Smooth muscle cell (in vitro differentiated cells): ENCODE measurements around the gene ERF. TPM values are rescaled to one million over a fixed set of nuclear protein-coding genes. Genes with fewer than 3 reads are reported as not detected.

Experiments
- DNase-seq: peaks from one replicate; lab custom pipeline; 2025; ENCODE audit not compliant: unreplicated experiment; lab: John Stamatoyannopoulos, UW
- H2AFZ ChIP-seq: fragments of 200-600 bp; sonication (generic); 2 replicates; pipeline ENCODE4 v1.6.0; 2016; ENCODE audit warnings: antibody characterized with exemption, low read depth, mild to moderate bottlenecking
- H3F3A ChIP-seq: fragments of 200-600 bp; sonication (generic); 2 replicates; pipeline ENCODE4 v1.6.0; 2017; ENCODE audit warnings: antibody characterized with exemption, low read depth
- H3K27ac ChIP-seq: fragments of 200-600 bp; sonication (generic); 2 replicates; pipeline ENCODE4 v1.5.1; 2016; ENCODE audit warnings: low read depth, mild to moderate bottlenecking
- H3K27me3 ChIP-seq: fragments of 200-600 bp; sonication (generic); 2 replicates; pipeline ENCODE4 v1.6.1; 2016; ENCODE audit warnings: low read depth, mild to moderate bottlenecking
- H3K36me3 ChIP-seq: fragments of 200-600 bp; sonication (generic); 2 replicates; pipeline ENCODE4 v1.5.1; 2016; ENCODE audit warnings: low read depth
- H3K4me1 ChIP-seq: fragments of 200-600 bp; sonication (generic); 2 replicates; pipeline ENCODE4 v1.5.1; 2016; ENCODE audit warnings: low read depth
- H3K4me2 ChIP-seq: fragments of 200-600 bp; sonication (generic); 2 replicates; pipeline ENCODE4 v1.6.0; 2016; ENCODE audit warnings: mild to moderate bottlenecking
- H3K4me3 ChIP-seq: fragments of 200-600 bp; sonication (generic); 2 replicates; pipeline ENCODE4 v1.5.1; 2016; ENCODE audit warnings: mild to moderate bottlenecking
- H3K79me2 ChIP-seq: fragments of 200-600 bp; sonication (generic); 2 replicates; pipeline ENCODE4 v1.6.0; 2016; ENCODE audit warnings: low read depth, mild to moderate bottlenecking
- H3K9ac ChIP-seq: fragments of 200-600 bp; sonication (generic); 2 replicates; pipeline ENCODE4 v1.6.0; 2016; ENCODE audit warnings: low read depth
- H3K9me3 ChIP-seq: fragments of 200-600 bp; sonication (generic); replicated peaks from 2 replicates; pipeline ENCODE4 v1.5.1; 2016; ENCODE audit warnings: low read depth
- H4K20me1 ChIP-seq: fragments of 200-600 bp; sonication (generic); 2 replicates; pipeline ENCODE4 v1.6.0; 2016; ENCODE audit warnings: low read depth
- WGBS: methylation state at CpG from one replicate; pipeline ENCODE4 v1.1.7; 2016; ENCODE audit warnings: low lambda C conversion rate; 5-methylcytosine and 5-hydroxymethylcytosine counted together
- polyA plus RNA-seq: library from polyadenylated mRNA; unstranded; fragments of >200 nt; fragmentation: Nextera tagmentation; extraction: Ambion mirVana; gene quantifications from 2 replicates; pipeline ENCODE4 v1.2.1, GENCODE V29; 2016
- total RNA-seq: library from RNA; depleted of rRNA; stranded (reverse); fragments of >200 nt; gene quantifications from 2 replicates; pipeline ENCODE4 v1.2.3, GENCODE V29; 2014
- TF ChIP-seq, protein P1 (sequence below): fragments of 200-600 bp; sonication (generic); IDR thresholded peaks from 2 replicates; pipeline ENCODE4 v1.5.1; 2017; ENCODE audit warnings: borderline replicate concordance, mild to moderate bottlenecking, antibody characterized with exemption; ENCODE audit not compliant: insufficient read depth, poor library complexity, severe bottlenecking

ERF gene
- total and polyA plus RNA-seq, 2 experiments from 2014 or later, result 14.9 to 20.5 TPM

DNA sequence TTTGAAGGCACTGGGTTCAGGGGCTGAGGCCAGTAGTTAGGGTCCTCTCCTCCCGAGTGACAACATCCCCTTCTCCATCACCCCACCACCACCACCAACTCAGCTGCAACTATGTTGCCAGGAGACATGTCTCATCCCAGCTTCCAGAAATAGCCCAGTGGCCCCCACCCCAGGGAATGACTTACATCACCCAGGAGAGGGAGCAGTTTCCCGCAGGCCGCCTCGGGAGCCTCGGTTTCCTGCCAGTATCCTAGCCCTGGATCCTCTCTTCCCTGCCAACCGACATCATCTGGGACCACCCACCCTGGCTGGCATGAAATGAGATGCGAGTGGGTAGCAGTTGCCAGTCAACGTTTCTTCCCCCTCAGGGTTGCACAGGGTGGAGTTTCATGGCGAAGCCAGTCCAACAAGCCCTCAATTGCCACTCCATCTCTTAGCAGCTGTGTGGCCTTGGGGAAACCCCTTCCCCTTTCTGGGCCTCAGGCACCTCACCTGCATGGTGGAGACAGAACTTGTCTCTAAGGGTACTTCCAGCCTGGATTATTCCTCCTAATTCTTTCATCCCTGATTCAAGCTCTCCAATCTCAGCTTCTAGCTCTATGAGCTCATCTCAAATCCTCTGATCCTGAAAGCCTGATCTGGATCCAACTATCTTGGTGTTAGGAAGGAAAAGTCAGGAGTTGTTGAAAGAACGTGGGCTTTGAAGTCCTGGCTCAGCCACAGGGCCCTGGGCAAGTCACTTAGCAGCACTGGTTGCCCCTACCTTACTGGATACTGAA, 8.6 kb downstream of the ERF start:
- Histone ChIP-seq H3F3A (peaks cover 32% of the 10 kb centered on the region), H3K27ac (peak overlapping the region; percentile 68)
- peak; percentile 33 for DNase-seq

DNA sequence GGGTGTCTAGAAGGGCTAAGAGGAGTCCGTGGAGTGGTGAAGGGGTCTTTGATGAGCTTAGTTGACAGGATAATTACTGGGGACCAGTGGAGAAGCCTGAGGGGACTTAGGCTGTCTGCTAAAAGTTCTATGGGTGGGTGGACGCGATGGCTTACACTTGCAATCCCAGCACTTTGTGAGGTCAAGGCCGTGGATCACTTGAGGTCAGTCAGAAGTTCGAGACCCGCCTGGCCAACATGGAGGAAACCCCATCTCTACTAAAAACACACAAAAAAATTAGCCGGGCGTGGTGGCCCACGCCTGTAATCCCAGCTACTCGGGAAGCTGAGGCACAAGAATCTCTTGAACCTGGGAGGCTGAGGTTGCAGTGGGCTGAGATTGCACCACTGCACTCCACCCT, 9.7 kb downstream of the ERF start:
- Histone ChIP-seq H3K9ac (no peak overlapping the region), H3K4me2 (peak overlapping the region; percentile 93), H3F3A (peaks cover 32% of the 10 kb centered on the region), H2AFZ (no peak overlapping the region), H3K27ac (peak overlapping the region; percentile 47), H3K4me1 (peaks cover 15% of the 10 kb centered on the region), H3K36me3 (no peaks in the 10 kb centered on the region), H3K27me3 (no peaks in the 10 kb centered on the region), H3K4me3 (no peak overlapping the region), H3K79me2 (peaks cover 34% of the 10 kb centered on the region), H4K20me1 (peaks cover 58% of the 10 kb centered on the region), H3K9me3 (no peaks in the 10 kb centered on the region)
- no peak for DNase-seq
- TF ChIP-seq, protein P1, sequence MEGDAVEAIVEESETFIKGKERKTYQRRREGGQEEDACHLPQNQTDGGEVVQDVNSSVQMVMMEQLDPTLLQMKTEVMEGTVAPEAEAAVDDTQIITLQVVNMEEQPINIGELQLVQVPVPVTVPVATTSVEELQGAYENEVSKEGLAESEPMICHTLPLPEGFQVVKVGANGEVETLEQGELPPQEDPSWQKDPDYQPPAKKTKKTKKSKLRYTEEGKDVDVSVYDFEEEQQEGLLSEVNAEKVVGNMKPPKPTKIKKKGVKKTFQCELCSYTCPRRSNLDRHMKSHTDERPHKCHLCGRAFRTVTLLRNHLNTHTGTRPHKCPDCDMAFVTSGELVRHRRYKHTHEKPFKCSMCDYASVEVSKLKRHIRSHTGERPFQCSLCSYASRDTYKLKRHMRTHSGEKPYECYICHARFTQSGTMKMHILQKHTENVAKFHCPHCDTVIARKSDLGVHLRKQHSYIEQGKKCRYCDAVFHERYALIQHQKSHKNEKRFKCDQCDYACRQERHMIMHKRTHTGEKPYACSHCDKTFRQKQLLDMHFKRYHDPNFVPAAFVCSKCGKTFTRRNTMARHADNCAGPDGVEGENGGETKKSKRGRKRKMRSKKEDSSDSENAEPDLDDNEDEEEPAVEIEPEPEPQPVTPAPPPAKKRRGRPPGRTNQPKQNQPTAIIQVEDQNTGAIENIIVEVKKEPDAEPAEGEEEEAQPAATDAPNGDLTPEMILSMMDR, result no peak
- WGBS, result 84% methylated on average over 10 of the region's 10 CpGs

More for the DNA sequence above, 8.6 kb downstream of the ERF start:
- H3K4me2 ChIP-seq, result peak overlapping the region; percentile 5
- TF ChIP-seq, protein P1, result peak; percentile 52
- no peaks in the 10 kb centered on the region for H3K27me3 ChIP-seq
- H3K79me2 ChIP-seq, result peaks cover 34% of the 10 kb centered on the region
- WGBS, result 23% methylated on average over 10 of the region's 10 CpGs
- H3K36me3 ChIP-seq, result no peaks in the 10 kb centered on the region
- no peak overlapping the region for H2AFZ ChIP-seq
- H3K4me3 ChIP-seq, result no peak overlapping the region
- peaks cover 59% of the 10 kb centered on the region for H4K20me1 ChIP-seq
- no peaks in the 10 kb centered on the region for H3K9me3 ChIP-seq
- no peak overlapping the region for H3K9ac ChIP-seq
- peaks cover 10% of the 10 kb centered on the region for H3K4me1 ChIP-seq

DNA sequence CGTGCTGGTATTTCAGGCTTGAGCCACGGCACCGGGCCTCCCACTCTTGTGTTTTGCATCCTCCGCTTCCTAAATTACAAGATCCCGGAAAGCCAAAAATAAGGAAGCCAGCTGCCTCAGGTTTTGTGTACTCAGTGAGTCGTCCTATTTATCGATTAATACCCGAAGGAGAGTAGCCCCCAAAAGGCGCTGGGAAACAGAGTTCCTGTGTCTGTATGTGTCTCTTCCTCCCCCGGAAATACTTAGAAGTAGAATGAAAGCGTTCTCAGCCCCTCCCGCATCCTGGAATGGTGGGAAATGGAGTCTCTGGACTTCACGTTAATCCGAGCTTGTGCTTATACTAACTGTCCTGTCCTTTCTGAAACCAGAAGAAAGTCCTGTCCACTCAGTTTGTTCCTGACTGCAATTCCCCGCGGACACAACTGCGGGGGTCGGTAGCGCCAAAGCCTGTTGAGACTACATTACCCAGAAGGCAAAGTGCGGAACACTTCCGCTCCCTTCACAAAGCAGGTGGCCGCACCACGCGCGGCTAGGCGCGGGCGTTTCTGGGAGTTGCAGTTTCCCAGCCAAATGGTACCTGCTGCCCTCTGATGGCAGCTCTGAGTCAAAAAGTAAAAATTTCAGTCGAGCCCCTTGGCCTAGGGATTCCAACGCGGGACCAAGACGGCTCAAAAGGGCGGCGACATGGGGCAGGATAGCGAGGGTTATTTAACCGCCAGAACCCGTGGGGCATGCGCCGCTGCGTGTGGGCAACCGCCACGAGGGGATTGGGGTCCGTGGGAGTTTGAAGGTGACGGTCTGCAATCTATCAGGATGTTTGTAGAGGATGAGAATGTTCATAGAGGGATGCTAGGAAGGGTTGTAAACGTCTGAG, 10.3 kb downstream of the ERF start:
- Histone ChIP-seq H2AFZ (no peak overlapping the region), H3F3A (peaks cover 32% of the 10 kb centered on the region), H3K36me3 (no peaks in the 10 kb centered on the region), H4K20me1 (peaks cover 58% of the 10 kb centered on the region), H3K9ac (peak overlapping the region; percentile 27), H3K79me2 (peaks cover 34% of the 10 kb centered on the region), H3K27me3 (no peaks in the 10 kb centered on the region), H3K4me3 (peak overlapping the region; percentile 57), H3K4me1 (peaks cover 15% of the 10 kb centered on the region), H3K9me3 (no peaks in the 10 kb centered on the region), H3K4me2 (peak overlapping the region; percentile 93), H3K27ac (peak overlapping the region; percentile 59)
- TF ChIP-seq, protein P1, result peak; percentile 40
- DNase-seq, result peak; percentile 56
- 5% methylated on average over 45 of the region's 45 CpGs for WGBS
